CD14-positive monocyte (primary cell): Measurements from ENCODE around the gene CSTPP1. TPM values are rescaled to one million over a fixed set of nuclear protein-coding genes. Genes with fewer than 3 reads are reported as not detected.
A peak's percentile ranks its signal among the peaks of the same experiment; 100 is the strongest.

Experiments
- DNase-seq, 3 donors: peaks; one replicate each; pipeline ENCODE4 v3.0.0-alpha.2; 2011 to 2022
- H2AFZ ChIP-seq: 2 replicates; pipeline ENCODE4 v1.6.0; 2012; ENCODE audit warnings: mild to moderate bottlenecking, low read depth, low read length, inconsistent platforms; ENCODE audit not compliant: insufficient read depth, poor library complexity, severe bottlenecking
- H3K27ac ChIP-seq, 2 donors: 1 replicate in 1 of 2; 2 replicates in 1 of 2; pipeline ENCODE4 v1.5.1; 2012 to 2013; ENCODE audit warnings: low read length in 2 of 2, control low read depth in 1 of 2, inconsistent platforms in 1 of 2, low read depth in 1 of 2, mild to moderate bottlenecking in 1 of 2
- H3K27me3 ChIP-seq, 2 donors: one replicate each; pipeline versions ENCODE4 v1.6.0 to v1.6.1; 2011 to 2013; ENCODE audit warnings: low read length in 2 of 2; ENCODE audit not compliant: control insufficient read depth in 2 of 2, insufficient read depth in 2 of 2
- H3K36me3 ChIP-seq, 2 donors: replicated peaks in 1 of 2; 1 replicate in 1 of 2; 2 replicates in 1 of 2; pipeline versions ENCODE4 v1.5.1 to v1.6.1; 2012 to 2013; ENCODE audit warnings: low read length in 2 of 2, control low read depth in 1 of 2, inconsistent platforms in 1 of 2, mild to moderate bottlenecking in 1 of 2; ENCODE audit not compliant: insufficient read depth in 2 of 2, control insufficient read depth in 1 of 2
- H3K4me1 ChIP-seq, 2 donors: 1 replicate in 1 of 2; 2 replicates in 1 of 2; pipeline versions ENCODE4 v1.5.1 to v1.6.1; 2012 to 2013; ENCODE audit warnings: low read length in 2 of 2, control low read depth in 1 of 2, inconsistent platforms in 1 of 2, mild to moderate bottlenecking in 1 of 2, moderate library complexity in 1 of 2; ENCODE audit not compliant: insufficient read depth in 2 of 2, control insufficient read depth in 1 of 2
- H3K4me2 ChIP-seq: replicated peaks from 2 replicates; pipeline ENCODE3; 2012; ENCODE audit warnings: low read length, moderate library complexity, mild to moderate bottlenecking; ENCODE audit not compliant: poor library complexity, severe bottlenecking; ENCODE audit errors: extremely low read depth
- H3K4me3 ChIP-seq, 3 experiments: fragments of 200-600 bp in 1 of 3; sonication (generic) in 1 of 3; replicated peaks in 1 of 3; 1 replicate in 2 of 3; 2 replicates in 1 of 3; pipeline ENCODE4 v1.5.1; 2011 to 2013; ENCODE audit warnings: low read length in 3 of 3, mild to moderate bottlenecking in 3 of 3, control low read depth in 2 of 3, low read depth in 2 of 3, inconsistent platforms in 1 of 3, moderate library complexity in 1 of 3
- H3K79me2 ChIP-seq: 2 replicates; pipeline ENCODE4 v1.6.0; 2012; ENCODE audit warnings: mild to moderate bottlenecking, control low read depth, inconsistent platforms, low read length, moderate library complexity; ENCODE audit not compliant: insufficient read depth
- H3K9ac ChIP-seq: 2 replicates; pipeline ENCODE4 v1.6.0; 2017; ENCODE audit warnings: low read length, mild to moderate bottlenecking; ENCODE audit not compliant: insufficient read depth, poor library complexity, severe bottlenecking
- H3K9me3 ChIP-seq, 2 donors: replicated peaks in 1 of 2; 1 replicate in 1 of 2; 2 replicates in 1 of 2; pipeline versions ENCODE4 v1.5.1 to v1.6.1; 2012 to 2013; ENCODE audit warnings: low read length in 2 of 2, control low read depth in 1 of 2; ENCODE audit not compliant: control insufficient read depth in 1 of 2, insufficient read depth in 1 of 2
- H4K20me1 ChIP-seq: 2 replicates; pipeline ENCODE4 v1.6.0; 2012; ENCODE audit warnings: mild to moderate bottlenecking, low read length, control low read depth, moderate library complexity; ENCODE audit not compliant: insufficient read depth
- H3K27ac Mint-ChIP-seq, 7 donors: one replicate each; pipeline ENCODE4 v1.8.0; 2020; ENCODE audit warnings: mild to moderate bottlenecking in 7 of 7, mixed read lengths in 7 of 7, moderate library complexity in 6 of 7, inconsistent platforms in 2 of 7
- H3K27me3 Mint-ChIP-seq, 3 donors: one replicate each; pipeline ENCODE4 v1.8.0; 2021 to 2022; ENCODE audit warnings: low read depth in 3 of 3, mild to moderate bottlenecking in 3 of 3, mixed read lengths in 3 of 3, moderate library complexity in 3 of 3, inconsistent platforms in 1 of 3
- H3K36me3 Mint-ChIP-seq, 2 donors: one replicate each; pipeline ENCODE4 v1.8.0; 2020; ENCODE audit warnings: mixed read lengths in 2 of 2, inconsistent platforms in 1 of 2, mild to moderate bottlenecking in 1 of 2
- H3K4me1 Mint-ChIP-seq: one replicate; pipeline ENCODE4 v1.8.0; 2020; ENCODE audit warnings: mild to moderate bottlenecking, mixed read lengths
- H3K4me3 Mint-ChIP-seq, 2 donors: one replicate each; pipeline ENCODE4 v1.8.0; 2020; ENCODE audit warnings: mild to moderate bottlenecking in 2 of 2, mixed read lengths in 2 of 2, moderate library complexity in 1 of 2
- H3K9me3 Mint-ChIP-seq, 7 donors: one replicate each; pipeline ENCODE4 v1.8.0; 2020 to 2022; ENCODE audit warnings: mixed read lengths in 7 of 7, mild to moderate bottlenecking in 6 of 7, moderate library complexity in 6 of 7, inconsistent platforms in 2 of 7
- WGBS: methylation state at CpG from one replicate; pipeline ENCODE4 v1.1.5; 2013; ENCODE audit warnings: missing lambda C conversion rate; ENCODE audit not compliant: insufficient coverage; 5-methylcytosine and 5-hydroxymethylcytosine counted together
- intact Hi-C, 2 donors: fragments of 100-400 bp; cut with micrococcal nuclease; formaldehyde crosslinking; loops; one replicate each; pipeline versions ENCODE4 v1.15.0 to v1.15.1; 2023
- polyA plus RNA-seq, 3 donors: library from polyadenylated mRNA; depleted of rRNA in 1 of 3; unstranded in 2 of 3; stranded (reverse) in 1 of 3; fragments of 300-500 nt in 2 of 3; fragments of >200 nt in 1 of 3; fragmentation: Illumina TruSeq in 2 of 3; gene quantifications; 1 replicate in 2 of 3; 2 replicates in 1 of 3; pipeline ENCODE4 v1.2.3, GENCODE V29; 2012 to 2021
- TF ChIP-seq, protein P1 (sequence below): fragments of 200-600 bp; IDR thresholded peaks from one replicate; pipeline ENCODE4 v1.8.0; 2022; ENCODE audit warnings: antibody characterized with exemption, mild to moderate bottlenecking

The CSTPP1 gene
- polyA plus RNA-seq, 3 donors: 4.5 to 6.5 (median 5.9) TPM

DNA sequence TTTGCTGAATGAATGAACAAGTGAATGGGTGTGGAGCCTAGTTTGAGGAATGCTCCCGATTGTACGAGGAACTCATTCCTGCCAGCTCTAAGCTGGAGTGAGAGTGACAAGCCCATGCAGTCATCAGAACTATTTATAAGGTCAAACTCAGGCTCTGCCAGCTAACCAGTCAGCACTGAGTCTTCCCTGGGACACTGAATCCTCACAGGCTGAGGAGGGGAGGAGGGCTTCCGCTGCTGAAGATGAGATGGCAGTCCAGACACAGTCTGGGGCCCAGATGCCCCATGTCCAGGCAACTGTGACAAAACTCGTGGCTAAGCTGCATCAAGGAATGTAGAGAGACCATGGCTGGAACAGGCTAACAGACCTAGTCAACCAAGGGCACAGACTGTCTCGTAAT is 22.2 kb upstream of the CSTPP1 start:
- no peaks in the 10 kb centered on the region for H4K20me1 ChIP-seq
- Mint-ChIP-seq H3K4me3 (no peak overlapping the region), H3K27ac (no peak overlapping the region), H3K9me3 (peaks cover 0 to 17% (median 10%) of the 10 kb centered on the region in 7 donors), H3K27me3 (peaks cover 56 to 72% (median 64%) of the 10 kb centered on the region in 3 donors), H3K36me3 (peaks cover 6 to 12% of the 10 kb centered on the region in 2 donors), H3K4me1 (peaks cover 28% of the 10 kb centered on the region)
- H3K4me2 ChIP-seq: no peak overlapping the region
- no peak overlapping the region for H3K27ac ChIP-seq
- peaks cover 0 to 16% of the 10 kb centered on the region in 2 donors for H3K9me3 ChIP-seq
- H2AFZ ChIP-seq: no peak overlapping the region
- peaks cover 49 to 66% of the 10 kb centered on the region in 2 donors for H3K27me3 ChIP-seq
- H3K4me1 ChIP-seq: peaks cover 22 to 28% of the 10 kb centered on the region in 2 donors
- intact Hi-C loops: no loop called here
- no peaks in the 10 kb centered on the region for H3K79me2 ChIP-seq
- no peak overlapping the region for H3K9ac ChIP-seq
- TF ChIP-seq, protein P1, sequence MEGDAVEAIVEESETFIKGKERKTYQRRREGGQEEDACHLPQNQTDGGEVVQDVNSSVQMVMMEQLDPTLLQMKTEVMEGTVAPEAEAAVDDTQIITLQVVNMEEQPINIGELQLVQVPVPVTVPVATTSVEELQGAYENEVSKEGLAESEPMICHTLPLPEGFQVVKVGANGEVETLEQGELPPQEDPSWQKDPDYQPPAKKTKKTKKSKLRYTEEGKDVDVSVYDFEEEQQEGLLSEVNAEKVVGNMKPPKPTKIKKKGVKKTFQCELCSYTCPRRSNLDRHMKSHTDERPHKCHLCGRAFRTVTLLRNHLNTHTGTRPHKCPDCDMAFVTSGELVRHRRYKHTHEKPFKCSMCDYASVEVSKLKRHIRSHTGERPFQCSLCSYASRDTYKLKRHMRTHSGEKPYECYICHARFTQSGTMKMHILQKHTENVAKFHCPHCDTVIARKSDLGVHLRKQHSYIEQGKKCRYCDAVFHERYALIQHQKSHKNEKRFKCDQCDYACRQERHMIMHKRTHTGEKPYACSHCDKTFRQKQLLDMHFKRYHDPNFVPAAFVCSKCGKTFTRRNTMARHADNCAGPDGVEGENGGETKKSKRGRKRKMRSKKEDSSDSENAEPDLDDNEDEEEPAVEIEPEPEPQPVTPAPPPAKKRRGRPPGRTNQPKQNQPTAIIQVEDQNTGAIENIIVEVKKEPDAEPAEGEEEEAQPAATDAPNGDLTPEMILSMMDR: no peak
- DNase-seq: no peak
- 87% methylated on average over 3 of the region's 5 CpGs for WGBS
- H3K36me3 ChIP-seq: no peaks in the 10 kb centered on the region
- no peak overlapping the region for H3K4me3 ChIP-seq

- Histone ChIP-seq H3K27me3 (peaks cover 53 to 72% of the 10 kb centered on the region in 2 donors), H3K4me1 (peaks cover 22 to 28% of the 10 kb centered on the region in 2 donors), H2AFZ (no peak overlapping the region), H3K27ac (no peak overlapping the region), H3K79me2 (no peaks in the 10 kb centered on the region), H3K9me3 (peaks cover 0 to 16% of the 10 kb centered on the region in 2 donors), H3K4me3 (no peak overlapping the region), H4K20me1 (no peaks in the 10 kb centered on the region), H3K4me2 (no peak overlapping the region), H3K9ac (no peak overlapping the region), H3K36me3 (no peaks in the 10 kb centered on the region)
- H3K36me3 Mint-ChIP-seq: peaks cover 6 to 15% of the 10 kb centered on the region in 2 donors
- intact Hi-C loops: no loop called here
- peaks cover 34% of the 10 kb centered on the region for H3K4me1 Mint-ChIP-seq
- TF ChIP-seq, protein P1: no peak
- peaks cover 62 to 77% (median 68%) of the 10 kb centered on the region in 3 donors for H3K27me3 Mint-ChIP-seq
- peaks cover 0 to 17% (median 10%) of the 10 kb centered on the region in 7 donors for H3K9me3 Mint-ChIP-seq
- peak overlapping the region in 1 of 2 donors; percentile 93 for H3K4me3 Mint-ChIP-seq
- 62% methylated on average over 7 of the region's 7 CpGs for WGBS
- no peak for DNase-seq
- H3K27ac Mint-ChIP-seq: no peak overlapping the region
Observed at GRCh38 chr11:46914910-46915309, 21.7 kb upstream of the CSTPP1 start.
